GM10266 (cell line): ENCODE results near the gene RLN2.
A peak's percentile ranks its signal among the peaks of the same experiment; 100 is the strongest.

Experiments used
- DNase-seq: peaks from one replicate; pipeline ENCODE4 v3.0.0; 2012; ENCODE audit errors: extremely low spot score
- TF ChIP-seq, protein P1 (sequence below): IDR thresholded peaks from 2 replicates; pipeline ENCODE4 v1.5.1; 2012; ENCODE audit warnings: mild to moderate bottlenecking, low read depth; ENCODE audit not compliant: control insufficient read depth, insufficient read depth; ENCODE audit errors: missing control alignments

RLN2 gene

GRCh38 chr9:5286262-5286661 lies 18.3 kb downstream of the RLN2 start:
- no peak for DNase-seq
- TF ChIP-seq, protein P1, sequence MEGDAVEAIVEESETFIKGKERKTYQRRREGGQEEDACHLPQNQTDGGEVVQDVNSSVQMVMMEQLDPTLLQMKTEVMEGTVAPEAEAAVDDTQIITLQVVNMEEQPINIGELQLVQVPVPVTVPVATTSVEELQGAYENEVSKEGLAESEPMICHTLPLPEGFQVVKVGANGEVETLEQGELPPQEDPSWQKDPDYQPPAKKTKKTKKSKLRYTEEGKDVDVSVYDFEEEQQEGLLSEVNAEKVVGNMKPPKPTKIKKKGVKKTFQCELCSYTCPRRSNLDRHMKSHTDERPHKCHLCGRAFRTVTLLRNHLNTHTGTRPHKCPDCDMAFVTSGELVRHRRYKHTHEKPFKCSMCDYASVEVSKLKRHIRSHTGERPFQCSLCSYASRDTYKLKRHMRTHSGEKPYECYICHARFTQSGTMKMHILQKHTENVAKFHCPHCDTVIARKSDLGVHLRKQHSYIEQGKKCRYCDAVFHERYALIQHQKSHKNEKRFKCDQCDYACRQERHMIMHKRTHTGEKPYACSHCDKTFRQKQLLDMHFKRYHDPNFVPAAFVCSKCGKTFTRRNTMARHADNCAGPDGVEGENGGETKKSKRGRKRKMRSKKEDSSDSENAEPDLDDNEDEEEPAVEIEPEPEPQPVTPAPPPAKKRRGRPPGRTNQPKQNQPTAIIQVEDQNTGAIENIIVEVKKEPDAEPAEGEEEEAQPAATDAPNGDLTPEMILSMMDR, result no peak

DNA sequence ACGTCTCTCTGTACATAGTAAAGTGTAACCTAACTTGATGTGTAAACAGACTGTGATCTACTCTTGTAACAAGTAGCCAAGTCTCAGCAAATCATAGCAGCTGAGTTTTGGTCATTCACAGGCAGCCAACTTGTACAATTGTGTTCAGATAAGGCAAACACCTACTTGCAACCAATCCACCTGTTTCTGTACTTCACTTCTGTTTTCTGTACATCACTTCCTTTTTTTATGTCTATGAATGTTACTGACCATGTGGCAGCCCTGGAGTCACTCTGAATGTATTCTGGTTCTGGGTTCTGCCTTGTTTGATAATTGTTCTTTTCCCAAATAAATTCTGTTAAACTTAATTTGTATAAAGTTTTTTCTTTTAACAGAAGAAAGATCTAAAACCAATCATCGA lies 26.0 kb downstream of the RLN2 start:
- DNase-seq, result no peak
- TF ChIP-seq, protein P1, result no peak

- peak; percentile 12 for DNase-seq
- TF ChIP-seq, protein P1, result no peak
These were observed 29.7 kb downstream of the RLN2 start for GRCh38 chr9:5274770-5275169.

GRCh38 chr9:5269249-5269715 lies 35.2 kb downstream of the RLN2 start:
- DNase-seq, result no peak
- TF ChIP-seq, protein P1, result no peak

GRCh38 chr9:5265939-5266338 lies 38.6 kb downstream of the RLN2 start:
- DNase-seq, result no peak
- TF ChIP-seq, protein P1, result no peak

GRCh38 chr9:5264219-5264595 lies 40.3 kb downstream of the RLN2 start:
- DNase-seq, result no peak
- TF ChIP-seq, protein P1, result no peak

GRCh38 chr9:5263351-5264218 lies 40.9 kb downstream of the RLN2 start:
- DNase-seq, result no peak
- TF ChIP-seq, protein P1, result no peak
